Fibroblast of the aortic adventitia (primary cell): Measurements from ENCODE around the gene AP3B1. TPM values are rescaled to one million over a fixed set of nuclear protein-coding genes. Genes with fewer than 3 reads are reported as not detected.
A peak's percentile ranks its signal among the peaks of the same experiment; 100 is the strongest.

Experiments used
- DNase-seq: peaks from one replicate; pipeline ENCODE4 v3.0.0-alpha.2; 2010; ENCODE audit warnings: low read depth
- H3K4me3 ChIP-seq: 2 replicates; pipeline ENCODE4 v1.5.1; 2011; ENCODE audit warnings: low read depth, mild to moderate bottlenecking, control low read depth, low read length, moderate library complexity
- total RNA-seq: library from RNA; depleted of rRNA; stranded (reverse); fragments of >200 nt; gene quantifications from 2 replicates; pipeline ENCODE4 v1.2.3, GENCODE V29; 2012; ENCODE audit warnings: low replicate concordance
- TF ChIP-seq, protein P1 (sequence below): IDR thresholded peaks from 2 replicates; pipeline ENCODE4 v1.5.1; 2011; ENCODE audit warnings: mild to moderate bottlenecking, low read length, control low read depth, inconsistent platforms; ENCODE audit not compliant: insufficient read depth

The AP3B1 gene
- total RNA-seq, 1 donor: 78.5 TPM

DNA sequence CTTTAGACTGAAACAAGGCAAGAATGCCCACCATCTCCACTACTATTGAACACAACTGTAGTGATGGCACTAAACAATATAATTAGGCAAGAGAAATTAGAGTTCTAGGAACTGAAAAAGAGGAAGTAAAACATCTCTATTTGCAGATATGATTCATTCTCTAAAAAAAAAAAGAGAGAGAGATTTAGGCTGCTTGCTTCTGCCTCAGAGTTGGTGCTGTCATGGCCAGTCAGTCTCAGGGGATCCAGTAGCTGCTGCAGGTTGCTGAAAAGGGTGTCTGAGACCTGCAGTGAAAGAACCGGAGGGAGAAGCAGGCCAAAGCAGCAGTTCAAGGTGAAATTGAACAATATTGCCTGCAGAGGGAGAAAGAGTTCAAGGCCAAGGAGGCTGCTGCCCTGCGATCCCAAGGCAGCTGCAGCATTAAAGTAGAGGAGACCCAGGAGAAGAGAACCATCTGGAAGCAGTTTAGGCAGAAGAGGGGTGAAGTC lies 72.5 kb downstream of the AP3B1 start:
- TF ChIP-seq, protein P1, sequence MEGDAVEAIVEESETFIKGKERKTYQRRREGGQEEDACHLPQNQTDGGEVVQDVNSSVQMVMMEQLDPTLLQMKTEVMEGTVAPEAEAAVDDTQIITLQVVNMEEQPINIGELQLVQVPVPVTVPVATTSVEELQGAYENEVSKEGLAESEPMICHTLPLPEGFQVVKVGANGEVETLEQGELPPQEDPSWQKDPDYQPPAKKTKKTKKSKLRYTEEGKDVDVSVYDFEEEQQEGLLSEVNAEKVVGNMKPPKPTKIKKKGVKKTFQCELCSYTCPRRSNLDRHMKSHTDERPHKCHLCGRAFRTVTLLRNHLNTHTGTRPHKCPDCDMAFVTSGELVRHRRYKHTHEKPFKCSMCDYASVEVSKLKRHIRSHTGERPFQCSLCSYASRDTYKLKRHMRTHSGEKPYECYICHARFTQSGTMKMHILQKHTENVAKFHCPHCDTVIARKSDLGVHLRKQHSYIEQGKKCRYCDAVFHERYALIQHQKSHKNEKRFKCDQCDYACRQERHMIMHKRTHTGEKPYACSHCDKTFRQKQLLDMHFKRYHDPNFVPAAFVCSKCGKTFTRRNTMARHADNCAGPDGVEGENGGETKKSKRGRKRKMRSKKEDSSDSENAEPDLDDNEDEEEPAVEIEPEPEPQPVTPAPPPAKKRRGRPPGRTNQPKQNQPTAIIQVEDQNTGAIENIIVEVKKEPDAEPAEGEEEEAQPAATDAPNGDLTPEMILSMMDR: peak; percentile 39
- H3K4me3 ChIP-seq: no peak overlapping the region
- DNase-seq: peak; percentile 41

DNA sequence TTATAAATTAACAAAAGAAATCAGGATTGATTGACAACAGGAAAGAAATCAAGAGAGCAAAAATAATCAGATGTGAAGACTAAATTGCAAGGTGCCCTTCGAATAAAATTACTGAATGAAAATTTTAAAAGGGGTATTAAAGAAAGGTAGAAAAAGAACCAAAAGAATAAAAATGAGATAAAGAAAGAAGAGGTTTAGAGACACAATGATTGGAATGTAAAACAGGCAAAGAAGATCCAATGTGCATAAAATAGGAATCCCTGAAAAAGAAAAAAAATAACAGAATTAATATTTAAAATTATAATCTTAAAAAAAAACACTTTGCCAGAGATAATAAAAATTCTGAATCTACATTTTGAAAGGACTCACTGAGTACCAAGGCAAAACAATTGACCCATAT lies 73.0 kb downstream of the AP3B1 start:
- no peak for DNase-seq
- TF ChIP-seq, protein P1: no peak
- no peak overlapping the region for H3K4me3 ChIP-seq

DNA sequence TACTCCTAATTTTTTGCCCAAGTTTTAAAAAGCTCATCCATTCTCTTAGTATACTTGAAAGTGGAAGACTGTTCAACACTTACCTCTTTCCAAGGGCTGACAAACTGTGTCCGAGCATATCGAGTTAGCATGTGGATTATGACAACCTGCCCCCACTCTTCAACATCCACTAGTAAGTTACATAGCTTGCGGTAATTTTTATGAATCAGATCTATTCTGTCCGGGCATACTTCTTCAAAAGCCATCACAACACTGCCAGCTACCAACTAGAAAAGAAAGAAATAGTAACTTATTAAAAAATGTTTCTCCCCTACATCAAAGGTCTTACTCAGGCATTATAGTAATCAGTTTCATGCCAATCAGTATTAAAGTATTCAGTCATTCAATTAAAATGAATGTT lies 78.5 kb downstream of the AP3B1 start:
- TF ChIP-seq, protein P1: no peak
- DNase-seq: no peak
- H3K4me3 ChIP-seq: no peak overlapping the region

DNA sequence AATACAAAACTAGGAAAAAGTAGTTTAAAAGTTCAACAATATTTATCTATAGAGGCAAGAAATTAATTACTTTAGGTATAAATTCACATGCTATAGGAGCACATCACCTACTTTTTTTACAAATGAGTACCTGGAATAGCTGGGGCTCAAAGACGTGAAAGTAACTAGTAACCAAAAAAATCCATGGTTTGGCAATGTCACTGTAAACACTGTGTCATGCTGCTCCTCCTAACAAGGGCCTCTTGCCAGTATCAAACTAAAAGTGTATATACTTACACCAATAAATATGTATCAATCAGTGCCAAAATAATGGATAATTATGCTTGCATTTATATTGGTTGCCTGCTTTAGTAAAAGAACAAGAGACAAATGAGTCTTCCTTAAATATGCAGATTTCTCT lies 78.9 kb downstream of the AP3B1 start:
- H3K4me3 ChIP-seq: no peak overlapping the region
- no peak for DNase-seq
- TF ChIP-seq, protein P1: no peak

DNA sequence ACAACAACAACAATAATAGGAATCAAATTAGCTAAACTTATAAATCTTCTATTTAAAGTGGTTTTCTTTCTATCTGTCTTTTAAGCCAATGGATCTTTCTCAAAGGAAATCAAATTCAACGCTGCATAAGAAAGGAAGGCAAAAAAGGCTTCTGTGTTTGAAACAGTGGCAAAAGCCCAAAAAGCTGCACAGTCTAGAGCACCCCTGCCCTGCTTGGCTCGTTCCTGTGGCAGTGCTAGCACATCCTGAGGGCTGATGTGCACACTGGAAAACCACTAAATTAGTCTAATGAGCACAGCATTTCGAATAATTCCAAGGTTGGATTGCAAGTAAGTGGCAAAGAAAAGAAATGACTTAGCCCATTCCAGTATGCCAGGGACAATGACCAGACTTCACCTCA lies 80.7 kb downstream of the AP3B1 start:
- no peak for DNase-seq
- H3K4me3 ChIP-seq: no peak overlapping the region
- TF ChIP-seq, protein P1: no peak

DNA sequence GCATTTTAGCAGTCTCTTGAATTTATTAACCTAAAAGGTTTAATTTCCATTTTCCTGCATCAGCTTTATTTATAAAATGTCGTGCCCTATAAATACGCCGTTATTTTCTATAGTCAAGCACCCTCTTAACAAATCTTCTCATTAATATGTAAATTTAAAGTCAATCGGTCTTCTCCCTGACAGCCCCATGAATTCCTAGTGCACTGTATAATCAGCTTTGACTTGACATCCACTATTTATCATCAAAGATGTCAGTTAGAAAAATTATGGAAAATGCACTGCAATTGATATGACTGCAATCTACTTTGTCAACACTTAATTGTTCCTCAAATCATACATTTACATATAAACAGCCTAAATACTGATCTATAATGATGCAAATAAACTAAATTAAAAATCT lies 83.4 kb downstream of the AP3B1 start:
- no peak for DNase-seq
- TF ChIP-seq, protein P1: no peak
- no peak overlapping the region for H3K4me3 ChIP-seq

GRCh38 chr5:78204241-78204640 lies 90.3 kb downstream of the AP3B1 start:
- no peak for DNase-seq
- no peak overlapping the region for H3K4me3 ChIP-seq
- TF ChIP-seq, protein P1: no peak
